ACC112 (cell line): ENCODE measurements around the gene FAM241B.
A peak's percentile ranks its signal among the peaks of the same experiment; 100 is the strongest.

Experiments used
- H2AFZ ChIP-seq: fragments of 200-600 bp; sonication (generic); one replicate; pipeline ENCODE4 v1.6.0; 2017; ENCODE audit warnings: antibody characterized with exemption, low read length; ENCODE audit not compliant: unreplicated experiment
- H3K27ac ChIP-seq: fragments of 200-600 bp; sonication (generic); 2 replicates; pipeline ENCODE4 v1.5.1; 2014; ENCODE audit warnings: low read depth, mild to moderate bottlenecking, antibody characterized with exemption, low read length, moderate library complexity
- H3K27me3 ChIP-seq: fragments of 200-600 bp; sonication (generic); 2 replicates; pipeline ENCODE4 v1.6.1; 2014; ENCODE audit warnings: mild to moderate bottlenecking, antibody characterized with exemption, low read length, moderate library complexity, mixed read lengths; ENCODE audit not compliant: insufficient read depth
- H3K36me3 ChIP-seq: fragments of 200-600 bp; sonication (generic); 2 replicates; pipeline ENCODE4 v1.6.1; 2016; ENCODE audit warnings: mild to moderate bottlenecking, antibody characterized with exemption, low read length, moderate library complexity, mixed read lengths; ENCODE audit not compliant: insufficient read depth
- H3K4me1 ChIP-seq: fragments of 200-600 bp; sonication (generic); one replicate; pipeline ENCODE4 v1.6.1; 2016; ENCODE audit warnings: low read length, mixed read lengths; ENCODE audit not compliant: insufficient read depth, unreplicated experiment, control insufficient read depth
- H3K4me3 ChIP-seq: fragments of 200-600 bp; sonication (generic); 2 replicates; pipeline ENCODE4 v1.5.1; 2014; ENCODE audit warnings: mild to moderate bottlenecking, low read depth, low read length
- H3K79me2 ChIP-seq: fragments of 200-600 bp; sonication (generic); one replicate; pipeline ENCODE4 v1.6.0; 2016; ENCODE audit warnings: low read length; ENCODE audit not compliant: control insufficient read depth, unreplicated experiment, insufficient read depth

The FAM241B gene, protein sequence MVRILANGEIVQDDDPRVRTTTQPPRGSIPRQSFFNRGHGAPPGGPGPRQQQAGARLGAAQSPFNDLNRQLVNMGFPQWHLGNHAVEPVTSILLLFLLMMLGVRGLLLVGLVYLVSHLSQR

DNA sequence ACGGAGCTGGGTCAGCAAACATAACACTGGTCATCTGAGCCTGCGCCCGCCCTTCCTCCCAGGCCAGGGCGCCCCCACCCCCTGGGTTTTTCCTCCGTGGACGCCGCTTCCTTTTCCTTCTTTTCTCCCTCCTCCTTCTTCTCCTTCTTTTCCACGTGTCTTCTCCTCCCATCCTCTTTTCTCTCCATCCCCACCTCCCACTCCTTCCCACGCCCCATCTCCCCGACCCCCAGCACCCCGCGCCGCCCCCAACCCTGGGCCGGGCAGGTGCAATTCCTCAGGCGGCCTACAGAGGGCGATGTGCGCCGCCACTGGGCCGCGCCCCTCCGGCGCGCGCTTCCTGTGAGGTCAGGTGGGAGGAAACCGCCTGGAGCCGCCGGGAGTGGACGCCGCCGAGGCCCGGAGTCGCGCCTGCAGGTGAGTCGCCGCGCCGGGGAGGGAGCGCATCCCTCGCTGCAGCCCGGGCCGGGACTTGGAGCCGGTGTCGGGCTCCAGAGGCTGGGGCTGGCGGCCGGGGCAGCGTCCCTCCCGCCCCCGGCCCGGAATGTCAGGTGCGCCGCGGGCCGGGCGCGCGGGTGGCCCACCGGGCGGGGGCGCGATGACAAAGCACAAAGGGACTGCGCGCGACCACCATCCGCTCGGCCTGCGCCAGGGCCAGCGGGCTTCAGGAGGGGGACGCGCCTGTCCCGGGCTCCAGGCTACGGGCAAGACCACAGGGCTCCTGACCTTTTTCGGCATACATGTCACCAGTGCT is at the start of gene FAM241B:
FAM241B (plus strand) TSS at position 351 of the 754 bp plus-strand sequence. CDS start 1,497 bp downstream, outside the sequence.
- Histone ChIP-seq H3K79me2 (no peaks in the 10 kb centered on the region), H3K27ac (no peak within 1 kb of the TSS), H2AFZ (peak within 1 kb of the TSS; percentile 67), H3K4me3 (peak within 1 kb of the TSS; percentile 77), H3K27me3 (peaks cover 50% of the 10 kb centered on the region), H3K36me3 (no peaks in the 10 kb centered on the region), H3K4me1 (no peaks in the 10 kb centered on the region)

- peaks cover 96% of the 10 kb centered on the region for H3K27me3 ChIP-seq
- H2AFZ ChIP-seq = no peak overlapping the region
- H3K4me1 ChIP-seq = no peaks in the 10 kb centered on the region
- no peak overlapping the region for H3K27ac ChIP-seq
- H3K4me3 ChIP-seq = no peak overlapping the region
- H3K36me3 ChIP-seq = no peaks in the 10 kb centered on the region
- no peaks in the 10 kb centered on the region for H3K79me2 ChIP-seq
Measured at GRCh38 chr10:69580435-69580834, 49.6 kb upstream of the FAM241B start.

GRCh38 chr10:69583106-69583505 is 46.9 kb upstream of the FAM241B start:
- H3K36me3 ChIP-seq = no peaks in the 10 kb centered on the region
- H3K27me3 ChIP-seq = peaks cover 96% of the 10 kb centered on the region
- no peaks in the 10 kb centered on the region for H3K79me2 ChIP-seq
- H3K4me1 ChIP-seq = no peaks in the 10 kb centered on the region
- H2AFZ ChIP-seq = no peak overlapping the region
- no peak overlapping the region for H3K4me3 ChIP-seq
- no peak overlapping the region for H3K27ac ChIP-seq

DNA sequence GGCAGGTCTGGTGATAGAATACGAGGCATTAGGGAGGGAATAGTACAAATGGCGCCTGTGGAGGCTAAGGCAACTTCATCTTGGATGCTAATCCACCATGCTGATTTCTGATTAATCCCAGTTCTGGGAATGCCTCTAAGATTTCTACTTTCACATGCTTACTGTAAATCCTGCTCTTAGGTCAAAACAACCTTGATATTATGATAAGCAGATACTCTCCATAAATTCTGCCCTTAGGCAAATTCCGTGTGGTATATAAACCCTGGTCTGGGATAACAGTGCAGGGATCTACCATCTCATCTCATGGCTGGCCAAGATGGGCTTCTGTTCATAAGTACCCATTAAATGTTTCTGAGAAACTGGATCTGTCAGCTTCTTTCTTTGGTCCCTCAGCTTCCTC is 45.4 kb upstream of the FAM241B start:
- no peaks in the 10 kb centered on the region for H3K4me1 ChIP-seq
- no peak overlapping the region for H3K27ac ChIP-seq
- H2AFZ ChIP-seq = no peak overlapping the region
- no peaks in the 10 kb centered on the region for H3K36me3 ChIP-seq
- H3K79me2 ChIP-seq = no peaks in the 10 kb centered on the region
- peaks cover 96% of the 10 kb centered on the region for H3K27me3 ChIP-seq
- no peak overlapping the region for H3K4me3 ChIP-seq

DNA sequence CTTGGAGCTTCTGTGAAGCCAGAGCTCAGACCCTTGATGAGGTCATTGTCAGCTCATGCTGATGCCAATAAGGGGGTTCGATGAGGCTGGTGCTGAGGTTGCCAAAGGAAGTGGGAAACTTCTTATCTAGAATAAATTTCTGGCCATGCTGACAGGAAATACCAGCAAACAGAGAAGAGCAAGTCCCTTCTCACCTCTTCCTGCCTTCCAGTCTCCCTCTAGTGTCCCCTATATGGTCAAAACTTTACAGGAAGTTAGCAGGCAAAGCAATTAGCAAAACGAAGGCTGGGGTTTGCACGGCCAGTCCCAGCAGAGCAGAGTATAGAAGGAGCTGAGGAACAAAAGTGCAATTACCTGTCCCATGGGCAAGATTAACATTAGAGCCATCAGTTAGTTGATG is 41.7 kb upstream of the FAM241B start:
- Histone ChIP-seq H3K79me2 (no peaks in the 10 kb centered on the region), H2AFZ (no peak overlapping the region)

GRCh38 chr10:69600761-69601330 is 29.2 kb upstream of the FAM241B start:
- Histone ChIP-seq H3K27ac (no peak overlapping the region), H3K4me1 (no peaks in the 10 kb centered on the region), H3K36me3 (no peaks in the 10 kb centered on the region), H2AFZ (no peak overlapping the region), H3K79me2 (no peaks in the 10 kb centered on the region), H3K4me3 (no peak overlapping the region), H3K27me3 (peaks cover 68% of the 10 kb centered on the region)

More for the DNA sequence above, 41.7 kb upstream of the FAM241B start:
- H3K4me1 ChIP-seq = no peaks in the 10 kb centered on the region
- no peak overlapping the region for H3K27ac ChIP-seq
- H3K27me3 ChIP-seq = peaks cover 68% of the 10 kb centered on the region
- no peaks in the 10 kb centered on the region for H3K36me3 ChIP-seq
- H3K4me3 ChIP-seq = no peak overlapping the region

DNA sequence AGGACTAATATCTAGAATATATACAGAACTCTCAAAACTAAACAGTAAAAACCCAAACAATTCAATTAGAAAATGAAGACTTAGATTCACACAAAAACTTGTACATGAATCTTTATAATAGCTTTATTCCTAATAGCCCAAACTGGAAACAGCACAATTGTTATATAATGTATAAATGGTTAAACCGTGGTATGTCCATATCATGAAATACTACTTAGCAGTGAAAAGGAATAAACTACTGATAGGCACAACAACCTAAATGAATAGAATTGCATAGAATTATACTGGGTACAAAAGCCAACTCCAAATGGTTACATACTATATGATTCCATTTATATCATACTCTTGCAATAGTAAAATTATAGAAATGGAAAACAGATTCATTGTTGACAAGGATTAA is 21.0 kb upstream of the FAM241B start:
- no peaks in the 10 kb centered on the region for H3K4me1 ChIP-seq
- peaks cover 87% of the 10 kb centered on the region for H3K27me3 ChIP-seq
- no peak overlapping the region for H3K4me3 ChIP-seq
- H3K36me3 ChIP-seq = no peaks in the 10 kb centered on the region
- no peak overlapping the region for H3K27ac ChIP-seq
- H2AFZ ChIP-seq = no peak overlapping the region
- H3K79me2 ChIP-seq = no peaks in the 10 kb centered on the region

GRCh38 chr10:69612760-69613159 is 17.3 kb upstream of the FAM241B start:
- Histone ChIP-seq H3K27ac (no peak overlapping the region), H3K79me2 (no peaks in the 10 kb centered on the region), H3K36me3 (no peaks in the 10 kb centered on the region), H3K4me1 (no peaks in the 10 kb centered on the region), H3K27me3 (peaks cover 83% of the 10 kb centered on the region), H3K4me3 (no peak overlapping the region), H2AFZ (no peak overlapping the region)

DNA sequence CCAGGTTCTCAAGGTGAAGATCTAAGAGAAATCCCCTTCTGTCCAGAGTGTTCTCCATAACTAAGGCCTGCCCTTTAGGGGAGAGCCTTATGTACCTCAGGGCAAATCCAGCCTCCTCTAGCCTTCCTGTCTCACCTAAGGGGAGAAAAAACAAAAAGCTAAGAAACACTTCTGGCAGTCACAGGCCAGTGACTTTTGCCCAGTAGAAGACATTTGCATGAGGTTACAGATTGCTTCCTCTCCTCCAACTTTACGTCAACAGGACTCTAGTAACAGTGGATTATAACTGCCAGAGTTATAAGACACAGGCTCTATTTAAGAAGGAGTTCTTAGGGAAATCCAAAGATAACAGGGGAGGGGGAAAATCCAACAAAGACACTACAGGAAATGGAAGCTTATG is 15.9 kb upstream of the FAM241B start:
- H3K36me3 ChIP-seq = no peaks in the 10 kb centered on the region
- H3K4me1 ChIP-seq = no peaks in the 10 kb centered on the region
- H3K27ac ChIP-seq = no peak overlapping the region
- H2AFZ ChIP-seq = no peak overlapping the region
- H3K79me2 ChIP-seq = no peaks in the 10 kb centered on the region
- H3K4me3 ChIP-seq = no peak overlapping the region
- peaks cover 82% of the 10 kb centered on the region for H3K27me3 ChIP-seq

GRCh38 chr10:69616358-69616757 is 13.7 kb upstream of the FAM241B start:
- Histone ChIP-seq H3K27me3 (peaks cover 85% of the 10 kb centered on the region), H3K79me2 (no peaks in the 10 kb centered on the region), H3K4me3 (no peak overlapping the region)

DNA sequence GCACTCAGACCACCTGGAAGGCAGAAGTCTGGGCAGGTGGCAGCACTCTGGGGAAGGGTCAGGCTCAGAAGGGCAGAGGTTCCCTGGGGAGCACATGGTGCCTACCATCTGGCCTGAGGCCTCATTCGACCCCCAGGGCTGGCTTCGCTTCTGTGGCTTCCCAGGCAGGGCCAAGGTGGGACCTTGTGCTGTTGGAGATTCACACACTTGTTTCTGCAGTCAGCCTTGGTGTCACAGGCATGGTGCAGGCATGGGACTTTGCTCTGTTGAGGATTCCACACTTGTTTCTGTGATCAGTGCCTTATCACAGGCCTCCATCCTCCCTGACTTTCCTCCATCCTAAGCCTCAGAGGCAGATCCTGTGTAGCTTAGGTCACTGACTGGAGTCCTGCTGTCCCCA is 11.3 kb upstream of the FAM241B start:
- Histone ChIP-seq H3K4me1 (no peaks in the 10 kb centered on the region), H3K27ac (no peak overlapping the region), H3K27me3 (peaks cover 83% of the 10 kb centered on the region), H3K4me3 (no peak overlapping the region), H2AFZ (no peak overlapping the region), H3K79me2 (no peaks in the 10 kb centered on the region), H3K36me3 (no peaks in the 10 kb centered on the region)

More at GRCh38 chr10:69616358-69616757, 13.7 kb upstream of the FAM241B start:
- Histone ChIP-seq H3K4me1 (no peaks in the 10 kb centered on the region), H3K27ac (no peak overlapping the region), H2AFZ (no peak overlapping the region), H3K36me3 (no peaks in the 10 kb centered on the region)
